Measurements from ENCODE around the gene LYST.
"Not testable (repeated sequence)": the region's sequence is repeated elsewhere in the genome, so short reads cannot be mapped to it uniquely, and the experiment has no call there.

Gene LYST

GRCh38 chr1:235775246-235775860 is 91.4 kb downstream of the LYST start:
- Histone ChIP-seq H3K27ac (ENCODE audit: low read depth, low read length) (no peak overlapping the region), H3K4me3 (ENCODE audit: low read depth in 1 of 2, low read length in 2 of 2) (no peak overlapping the region), H3K9me3 (ENCODE audit: control insufficient read depth in 1 of 2, low read length in 2 of 2) (no peaks in the 10 kb centered on the region), H3K36me3 (ENCODE audit: control insufficient read depth in 1 of 2, insufficient read depth in 2 of 2, low read length in 2 of 2) (no peaks in the 10 kb centered on the region), H3K4me1 (ENCODE audit: control insufficient read depth in 1 of 2, insufficient read depth in 2 of 2, low read length in 2 of 2) (no peaks in the 10 kb centered on the region), H3K9ac (ENCODE audit: low read depth in 1 of 2, low read length in 2 of 2) (no peak overlapping the region), H3K27me3 (ENCODE audit: control insufficient read depth in 1 of 2, insufficient read depth in 2 of 2, low read length in 2 of 2) (no peaks in the 10 kb centered on the region)

- Histone ChIP-seq H3K4me1 (ENCODE audit: control insufficient read depth in 1 of 2, insufficient read depth in 2 of 2, low read length in 2 of 2) (no peaks in the 10 kb centered on the region), H3K36me3 (ENCODE audit: control insufficient read depth in 1 of 2, insufficient read depth in 2 of 2, low read length in 2 of 2) (peaks cover 0 to 5% of the 10 kb centered on the region in 2 donors), H3K27ac (ENCODE audit: low read depth, low read length) (no peak overlapping the region), H3K4me3 (ENCODE audit: low read depth in 1 of 2, low read length in 2 of 2) (no peak overlapping the region), H3K9me3 (ENCODE audit: control insufficient read depth in 1 of 2, low read length in 2 of 2) (no peaks in the 10 kb centered on the region), H3K9ac (ENCODE audit: low read depth in 1 of 2, low read length in 2 of 2) (no peak overlapping the region), H3K27me3 (ENCODE audit: control insufficient read depth in 1 of 2, insufficient read depth in 2 of 2, low read length in 2 of 2) (no peaks in the 10 kb centered on the region)
Observed at GRCh38 chr1:235767795-235768194, 98.9 kb downstream of the LYST start.

- Histone ChIP-seq H3K36me3 (ENCODE audit: control insufficient read depth in 1 of 2, insufficient read depth in 2 of 2, low read length in 2 of 2) (peaks cover 0 to 5% of the 10 kb centered on the region in 2 donors), H3K4me1 (ENCODE audit: control insufficient read depth in 1 of 2, insufficient read depth in 2 of 2, low read length in 2 of 2) (no peaks in the 10 kb centered on the region)
Observed at GRCh38 chr1:235766794-235767285, 99.9 kb downstream of the LYST start.

GRCh38 chr1:235763962-235764361 is 102.7 kb downstream of the LYST start:
- Histone ChIP-seq H3K36me3 (ENCODE audit: control insufficient read depth in 1 of 2, insufficient read depth in 2 of 2, low read length in 2 of 2) (peaks cover 4 to 9% of the 10 kb centered on the region in 2 donors), H3K9ac (ENCODE audit: low read depth in 1 of 2, low read length in 2 of 2) (no peak overlapping the region), H3K27me3 (ENCODE audit: control insufficient read depth in 1 of 2, insufficient read depth in 2 of 2, low read length in 2 of 2) (no peaks in the 10 kb centered on the region), H3K27ac (ENCODE audit: low read depth, low read length) (no peak overlapping the region), H3K4me3 (ENCODE audit: low read depth in 1 of 2, low read length in 2 of 2) (no peak overlapping the region), H3K9me3 (ENCODE audit: control insufficient read depth in 1 of 2, low read length in 2 of 2) (no peaks in the 10 kb centered on the region), H3K4me1 (ENCODE audit: control insufficient read depth in 1 of 2, insufficient read depth in 2 of 2, low read length in 2 of 2) (no peaks in the 10 kb centered on the region)

More at GRCh38 chr1:235766794-235767285, 99.9 kb downstream of the LYST start:
- no peak overlapping the region for H3K27ac ChIP-seq (ENCODE audit: low read depth, low read length)
- H3K27me3 ChIP-seq (ENCODE audit: control insufficient read depth in 1 of 2, insufficient read depth in 2 of 2, low read length in 2 of 2) = no peaks in the 10 kb centered on the region
- H3K4me3 ChIP-seq (ENCODE audit: low read depth in 1 of 2, low read length in 2 of 2) = no peak overlapping the region
- H3K9me3 ChIP-seq (ENCODE audit: control insufficient read depth in 1 of 2, low read length in 2 of 2) = no peaks in the 10 kb centered on the region
- H3K9ac ChIP-seq (ENCODE audit: low read depth in 1 of 2, low read length in 2 of 2) = no peak overlapping the region

GRCh38 chr1:235759336-235759735 is 107.4 kb downstream of the LYST start:
- no peak overlapping the region for H3K9ac ChIP-seq (ENCODE audit: low read depth in 1 of 2, low read length in 2 of 2)
- no peak overlapping the region for H3K27ac ChIP-seq (ENCODE audit: low read depth, low read length)
- H3K36me3 ChIP-seq (ENCODE audit: control insufficient read depth in 1 of 2, insufficient read depth in 2 of 2, low read length in 2 of 2) = peaks cover 6 to 19% of the 10 kb centered on the region in 2 donors
- no peaks in the 10 kb centered on the region for H3K4me1 ChIP-seq (ENCODE audit: control insufficient read depth in 1 of 2, insufficient read depth in 2 of 2, low read length in 2 of 2)
- H3K4me3 ChIP-seq (ENCODE audit: low read depth in 1 of 2, low read length in 2 of 2) = no peak overlapping the region
- H3K27me3 ChIP-seq (ENCODE audit: control insufficient read depth in 1 of 2, insufficient read depth in 2 of 2, low read length in 2 of 2) = no peaks in the 10 kb centered on the region
- no peaks in the 10 kb centered on the region for H3K9me3 ChIP-seq (ENCODE audit: control insufficient read depth in 1 of 2, low read length in 2 of 2)

- Histone ChIP-seq H3K9ac (ENCODE audit: low read depth in 1 of 2, low read length in 2 of 2) (no peak overlapping the region), H3K27me3 (ENCODE audit: control insufficient read depth in 1 of 2, insufficient read depth in 2 of 2, low read length in 2 of 2) (no peaks in the 10 kb centered on the region), H3K9me3 (ENCODE audit: control insufficient read depth in 1 of 2, low read length in 2 of 2) (no peaks in the 10 kb centered on the region), H3K4me1 (ENCODE audit: control insufficient read depth in 1 of 2, insufficient read depth in 2 of 2, low read length in 2 of 2) (no peaks in the 10 kb centered on the region), H3K27ac (ENCODE audit: low read depth, low read length) (no peak overlapping the region), H3K4me3 (ENCODE audit: low read depth in 1 of 2, low read length in 2 of 2) (no peak overlapping the region), H3K36me3 (ENCODE audit: control insufficient read depth in 1 of 2, insufficient read depth in 2 of 2, low read length in 2 of 2) (peaks cover 7 to 16% of the 10 kb centered on the region in 2 donors)
Observed at GRCh38 chr1:235758931-235759330, 107.8 kb downstream of the LYST start.

GRCh38 chr1:235757587-235758096 is 109.1 kb downstream of the LYST start:
- no peak overlapping the region for H3K4me3 ChIP-seq (ENCODE audit: low read depth in 1 of 2, low read length in 2 of 2)
- peaks cover 10 to 18% of the 10 kb centered on the region in 2 donors for H3K36me3 ChIP-seq (ENCODE audit: control insufficient read depth in 1 of 2, insufficient read depth in 2 of 2, low read length in 2 of 2)
- no peaks in the 10 kb centered on the region for H3K9me3 ChIP-seq (ENCODE audit: control insufficient read depth in 1 of 2, low read length in 2 of 2)
- H3K27ac ChIP-seq (ENCODE audit: low read depth, low read length) = no peak overlapping the region
- no peaks in the 10 kb centered on the region for H3K4me1 ChIP-seq (ENCODE audit: control insufficient read depth in 1 of 2, insufficient read depth in 2 of 2, low read length in 2 of 2)
- H3K27me3 ChIP-seq (ENCODE audit: control insufficient read depth in 1 of 2, insufficient read depth in 2 of 2, low read length in 2 of 2) = no peaks in the 10 kb centered on the region
- no peak overlapping the region for H3K9ac ChIP-seq (ENCODE audit: low read depth in 1 of 2, low read length in 2 of 2)

GRCh38 chr1:235754186-235754585 is 112.5 kb downstream of the LYST start:
- H3K27ac ChIP-seq (ENCODE audit: low read depth, low read length); H3K4me1 ChIP-seq (ENCODE audit: control insufficient read depth in 1 of 2, insufficient read depth in 2 of 2, low read length in 2 of 2); H3K27me3 ChIP-seq (ENCODE audit: control insufficient read depth in 1 of 2, insufficient read depth in 2 of 2, low read length in 2 of 2); H3K9me3 ChIP-seq (ENCODE audit: control insufficient read depth in 1 of 2, low read length in 2 of 2); H3K4me3 ChIP-seq (ENCODE audit: low read depth in 1 of 2, low read length in 2 of 2); H3K9ac ChIP-seq (ENCODE audit: low read depth in 1 of 2, low read length in 2 of 2): not testable (repeated sequence)
- peaks cover 8 to 22% of the 10 kb centered on the region in 2 donors for H3K36me3 ChIP-seq (ENCODE audit: control insufficient read depth in 1 of 2, insufficient read depth in 2 of 2, low read length in 2 of 2)

- Histone ChIP-seq H3K36me3 (ENCODE audit: control insufficient read depth in 1 of 2, insufficient read depth in 2 of 2, low read length in 2 of 2) (peaks cover 13 to 27% of the 10 kb centered on the region in 2 donors), H3K4me3 (ENCODE audit: low read depth in 1 of 2, low read length in 2 of 2) (no peak overlapping the region), H3K9ac (ENCODE audit: low read depth in 1 of 2, low read length in 2 of 2) (no peak overlapping the region), H3K9me3 (ENCODE audit: control insufficient read depth in 1 of 2, low read length in 2 of 2) (no peaks in the 10 kb centered on the region), H3K27me3 (ENCODE audit: control insufficient read depth in 1 of 2, insufficient read depth in 2 of 2, low read length in 2 of 2) (no peaks in the 10 kb centered on the region), H3K4me1 (ENCODE audit: control insufficient read depth in 1 of 2, insufficient read depth in 2 of 2, low read length in 2 of 2) (no peaks in the 10 kb centered on the region), H3K27ac (ENCODE audit: low read depth, low read length) (no peak overlapping the region)
Observed at GRCh38 chr1:235749755-235750300, 116.9 kb downstream of the LYST start.

- no peak overlapping the region for H3K4me3 ChIP-seq (ENCODE audit: low read depth in 1 of 2, low read length in 2 of 2)
- H3K27ac ChIP-seq (ENCODE audit: low read depth, low read length) = no peak overlapping the region
- no peaks in the 10 kb centered on the region for H3K4me1 ChIP-seq (ENCODE audit: control insufficient read depth in 1 of 2, insufficient read depth in 2 of 2, low read length in 2 of 2)
- H3K9ac ChIP-seq (ENCODE audit: low read depth in 1 of 2, low read length in 2 of 2) = no peak overlapping the region
- H3K36me3 ChIP-seq (ENCODE audit: control insufficient read depth in 1 of 2, insufficient read depth in 2 of 2, low read length in 2 of 2) = peaks cover 10 to 29% of the 10 kb centered on the region in 2 donors
- no peaks in the 10 kb centered on the region for H3K27me3 ChIP-seq (ENCODE audit: control insufficient read depth in 1 of 2, insufficient read depth in 2 of 2, low read length in 2 of 2)
- H3K9me3 ChIP-seq (ENCODE audit: control insufficient read depth in 1 of 2, low read length in 2 of 2) = no peaks in the 10 kb centered on the region
Observed at GRCh38 chr1:235748747-235749146, 118.0 kb downstream of the LYST start.
